ENCODE data around the gene SYNPR. TPM values are rescaled to one million over a fixed set of nuclear protein-coding genes. Genes with fewer than 3 reads are reported as not detected.

The SYNPR gene
- total RNA-seq, 1 donor from 2014 or later = not detected

- no peak for DNase-seq
- ATAC-seq = no peak
- intact Hi-C loops (cut with micrococcal nuclease) = no loop called here
Measured at GRCh38 chr3:63295806-63296205, 17.7 kb downstream of the SYNPR start.

GRCh38 chr3:63296249-63296648 lies 18.1 kb downstream of the SYNPR start:
- DNase-seq (no peak), ATAC-seq (no peak)
- intact Hi-C loops (cut with micrococcal nuclease) = no loop called here

GRCh38 chr3:63303238-63303637 lies 25.1 kb downstream of the SYNPR start:
- ATAC-seq (no peak), DNase-seq (no peak)
- intact Hi-C loops (cut with micrococcal nuclease) = no loop called here

GRCh38 chr3:63304421-63304820 lies 26.3 kb downstream of the SYNPR start:
- DNase-seq = no peak
- intact Hi-C loops (cut with micrococcal nuclease) = no loop called here
- no peak for ATAC-seq

GRCh38 chr3:63308072-63308471 lies 30.0 kb downstream of the SYNPR start:
- no peak for ATAC-seq
- DNase-seq = no peak
- intact Hi-C loops (cut with micrococcal nuclease) = no loop called here

- no peak for ATAC-seq
- intact Hi-C loops (cut with micrococcal nuclease) = no loop called here
- no peak for DNase-seq
Measured at GRCh38 chr3:63309768-63310167, 31.7 kb downstream of the SYNPR start.

GRCh38 chr3:63323766-63324165 lies 45.7 kb downstream of the SYNPR start:
- DNase-seq (no peak), ATAC-seq (no peak)
- intact Hi-C loops (cut with micrococcal nuclease) = no loop called here

- no peak for DNase-seq
- intact Hi-C loops (cut with micrococcal nuclease) = no loop called here
- no peak for ATAC-seq
Measured at GRCh38 chr3:63324621-63325020, 46.5 kb downstream of the SYNPR start.

- ATAC-seq (peak; percentile 49), DNase-seq (no peak)
- intact Hi-C loops (cut with micrococcal nuclease) = no loop called here
Measured at GRCh38 chr3:63325386-63325785, 47.3 kb downstream of the SYNPR start.

- DNase-seq (no peak), ATAC-seq (peak; percentile 94)
- intact Hi-C loops (cut with micrococcal nuclease) = no loop called here
Measured at GRCh38 chr3:63328365-63328764, 50.3 kb downstream of the SYNPR start.

- intact Hi-C loops (cut with micrococcal nuclease) = no loop called here
- ATAC-seq (no peak), DNase-seq (no peak)
Measured at GRCh38 chr3:63331520-63331919, 53.4 kb downstream of the SYNPR start.

GRCh38 chr3:63333815-63334214 lies 55.7 kb downstream of the SYNPR start:
- DNase-seq (no peak), ATAC-seq (no peak)
- intact Hi-C loops (cut with micrococcal nuclease) = no loop called here

GRCh38 chr3:63338351-63338750 lies 60.2 kb downstream of the SYNPR start:
- DNase-seq (no peak), ATAC-seq (no peak)
- intact Hi-C loops (cut with micrococcal nuclease) = no loop called here

- ATAC-seq (peak; percentile 99), DNase-seq (peak; percentile 71)
- intact Hi-C loops (cut with micrococcal nuclease) = no loop called here
Measured at GRCh38 chr3:63343674-63344073, 65.6 kb downstream of the SYNPR start.

- intact Hi-C loops (cut with micrococcal nuclease) = no loop called here
- DNase-seq (no peak), ATAC-seq (no peak)
Measured at GRCh38 chr3:63344661-63345060, 66.6 kb downstream of the SYNPR start.

- DNase-seq (no peak), ATAC-seq (peak; percentile 48)
- intact Hi-C loops (cut with micrococcal nuclease) = loop anchor here (5.0 kb wide), 1 partner anchor 467 kb away; the partner anchor contains the start of gene C3orf49
Measured at GRCh38 chr3:63349583-63350573, 71.8 kb downstream of the SYNPR start.

- ATAC-seq (peak; percentile 62), DNase-seq (no peak)
- intact Hi-C loops (cut with micrococcal nuclease) = loop anchor here (5.0 kb wide), 1 partner anchor 466 kb away; the partner anchor contains the start of gene C3orf49
Measured at GRCh38 chr3:63351159-63352007, 73.3 kb downstream of the SYNPR start.

GRCh38 chr3:63352008-63352279 lies 73.8 kb downstream of the SYNPR start:
- ATAC-seq (no peak), DNase-seq (no peak)
- intact Hi-C loops (cut with micrococcal nuclease) = loop anchor here (5.0 kb wide), 1 partner anchor 465 kb away; the partner anchor contains the start of gene C3orf49

GRCh38 chr3:63353383-63353782 lies 75.3 kb downstream of the SYNPR start:
- no peak for DNase-seq
- intact Hi-C loops (cut with micrococcal nuclease) = loop anchor here (5.0 kb wide), 1 partner anchor 464 kb away; the partner anchor contains the start of gene C3orf49
- no peak for ATAC-seq

GRCh38 chr3:63354160-63354559 lies 76.1 kb downstream of the SYNPR start:
- intact Hi-C loops (cut with micrococcal nuclease) = loop anchor here (5.0 kb wide), 1 partner anchor 463 kb away; the partner anchor contains the start of gene C3orf49
- no peak for DNase-seq
- ATAC-seq = no peak

Data from left ventricle myocardium superior (tissue), 1 donor.